ENCODE results near the gene GRIPAP1.

DNA sequence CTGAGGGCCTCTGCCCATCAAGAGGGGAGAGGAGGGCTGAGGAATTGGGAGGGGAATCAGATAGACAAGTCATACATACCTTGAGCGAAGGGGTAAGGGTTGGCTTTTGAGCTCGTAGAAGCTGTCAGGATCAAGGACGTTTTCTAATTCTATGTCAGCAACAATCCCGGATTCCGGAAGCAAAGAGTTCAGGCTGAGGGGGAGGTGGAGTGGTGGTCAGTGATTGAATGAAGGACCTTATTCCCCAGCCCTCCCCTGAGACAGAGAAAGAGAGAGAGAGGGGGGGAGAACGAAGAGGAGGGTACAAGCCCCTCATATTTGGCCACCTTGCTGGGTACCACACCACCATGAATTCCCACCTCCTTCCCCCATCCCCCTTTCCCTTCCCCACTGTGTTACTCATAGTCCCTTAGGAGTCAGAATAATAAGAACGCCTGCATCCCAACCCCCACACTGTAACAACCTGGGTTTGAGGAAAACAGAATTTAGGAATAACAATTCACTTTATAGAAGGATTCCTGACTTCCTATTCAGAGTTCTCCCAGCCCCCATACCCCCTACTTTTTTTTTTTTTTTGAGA is 38.4 kb upstream of the GRIPAP1 start:
- no peak for TF ChIP-seq POLR2AphosphoS5 (IDR thresholded peaks at IDR 0.05)
- TF ChIP-seq, protein P1, sequence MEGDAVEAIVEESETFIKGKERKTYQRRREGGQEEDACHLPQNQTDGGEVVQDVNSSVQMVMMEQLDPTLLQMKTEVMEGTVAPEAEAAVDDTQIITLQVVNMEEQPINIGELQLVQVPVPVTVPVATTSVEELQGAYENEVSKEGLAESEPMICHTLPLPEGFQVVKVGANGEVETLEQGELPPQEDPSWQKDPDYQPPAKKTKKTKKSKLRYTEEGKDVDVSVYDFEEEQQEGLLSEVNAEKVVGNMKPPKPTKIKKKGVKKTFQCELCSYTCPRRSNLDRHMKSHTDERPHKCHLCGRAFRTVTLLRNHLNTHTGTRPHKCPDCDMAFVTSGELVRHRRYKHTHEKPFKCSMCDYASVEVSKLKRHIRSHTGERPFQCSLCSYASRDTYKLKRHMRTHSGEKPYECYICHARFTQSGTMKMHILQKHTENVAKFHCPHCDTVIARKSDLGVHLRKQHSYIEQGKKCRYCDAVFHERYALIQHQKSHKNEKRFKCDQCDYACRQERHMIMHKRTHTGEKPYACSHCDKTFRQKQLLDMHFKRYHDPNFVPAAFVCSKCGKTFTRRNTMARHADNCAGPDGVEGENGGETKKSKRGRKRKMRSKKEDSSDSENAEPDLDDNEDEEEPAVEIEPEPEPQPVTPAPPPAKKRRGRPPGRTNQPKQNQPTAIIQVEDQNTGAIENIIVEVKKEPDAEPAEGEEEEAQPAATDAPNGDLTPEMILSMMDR (IDR thresholded peaks at IDR 0.05): no peak
- TF ChIP-seq EP300 (IDR thresholded peaks at IDR 0.05): no peak
- no peak for TF ChIP-seq POLR2A (IDR thresholded peaks at IDR 0.05)
